ENCODE measurements around the gene MACROD2.
A peak's percentile ranks its signal among the peaks of the same experiment; 100 is the strongest.

Gene MACROD2

DNA sequence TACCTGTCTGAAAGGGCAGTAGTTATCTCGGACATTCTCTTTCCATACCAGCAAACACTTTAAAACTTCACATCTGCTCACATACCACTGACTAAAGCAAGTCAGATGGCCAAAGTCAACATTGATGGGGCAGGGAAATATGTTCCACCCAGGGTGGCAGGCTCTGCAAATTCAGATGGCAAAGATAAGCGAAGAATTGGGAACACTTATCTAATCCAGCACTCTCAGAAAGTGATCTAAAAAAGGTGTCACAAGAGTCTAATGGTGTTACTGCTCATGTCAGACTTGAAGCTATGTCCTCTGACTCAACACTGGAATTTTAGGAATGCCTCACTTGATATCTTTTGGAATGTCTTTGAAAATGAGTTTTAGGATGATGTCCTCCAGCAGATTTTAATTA lies 1491.7 kb downstream of the MACROD2 start:
- TF ChIP-seq, protein P1, sequence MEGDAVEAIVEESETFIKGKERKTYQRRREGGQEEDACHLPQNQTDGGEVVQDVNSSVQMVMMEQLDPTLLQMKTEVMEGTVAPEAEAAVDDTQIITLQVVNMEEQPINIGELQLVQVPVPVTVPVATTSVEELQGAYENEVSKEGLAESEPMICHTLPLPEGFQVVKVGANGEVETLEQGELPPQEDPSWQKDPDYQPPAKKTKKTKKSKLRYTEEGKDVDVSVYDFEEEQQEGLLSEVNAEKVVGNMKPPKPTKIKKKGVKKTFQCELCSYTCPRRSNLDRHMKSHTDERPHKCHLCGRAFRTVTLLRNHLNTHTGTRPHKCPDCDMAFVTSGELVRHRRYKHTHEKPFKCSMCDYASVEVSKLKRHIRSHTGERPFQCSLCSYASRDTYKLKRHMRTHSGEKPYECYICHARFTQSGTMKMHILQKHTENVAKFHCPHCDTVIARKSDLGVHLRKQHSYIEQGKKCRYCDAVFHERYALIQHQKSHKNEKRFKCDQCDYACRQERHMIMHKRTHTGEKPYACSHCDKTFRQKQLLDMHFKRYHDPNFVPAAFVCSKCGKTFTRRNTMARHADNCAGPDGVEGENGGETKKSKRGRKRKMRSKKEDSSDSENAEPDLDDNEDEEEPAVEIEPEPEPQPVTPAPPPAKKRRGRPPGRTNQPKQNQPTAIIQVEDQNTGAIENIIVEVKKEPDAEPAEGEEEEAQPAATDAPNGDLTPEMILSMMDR (IDR thresholded peaks at IDR 0.05; ENCODE audit: insufficient read depth, low read depth, low read length, missing control alignments): no peak
- DNase-seq (ENCODE audit: low read depth): no peak
- no peak overlapping the region for H3K4me3 ChIP-seq (ENCODE audit: low read depth, low read length)

DNA sequence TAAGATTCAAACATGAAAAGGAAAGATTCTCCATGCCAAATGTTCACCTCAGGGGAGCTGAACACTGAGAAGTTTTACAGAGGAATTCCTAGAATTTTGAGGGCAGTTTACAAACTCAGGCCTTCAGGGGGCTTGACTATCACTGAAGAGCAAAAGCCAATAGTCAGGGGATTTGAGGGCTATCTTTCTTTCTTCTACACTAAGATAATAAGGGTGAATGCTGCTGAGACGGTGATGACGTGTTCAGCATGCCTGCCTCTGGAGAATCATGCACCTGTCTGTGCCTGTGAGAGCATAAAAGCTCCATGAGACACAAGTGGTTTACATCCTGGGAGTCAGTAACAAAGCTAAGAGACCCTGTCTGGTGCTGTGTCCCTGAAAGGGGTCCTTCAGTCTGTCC lies 1492.4 kb downstream of the MACROD2 start:
- H3K4me3 ChIP-seq (ENCODE audit: low read depth, low read length): no peak overlapping the region
- no peak for DNase-seq (ENCODE audit: low read depth)
- TF ChIP-seq, protein P1 (IDR thresholded peaks at IDR 0.05; ENCODE audit: insufficient read depth, low read depth, low read length, missing control alignments): no peak

- TF ChIP-seq, protein P1 (IDR thresholded peaks at IDR 0.05; ENCODE audit: insufficient read depth, low read depth, low read length, missing control alignments): peak; percentile 27
- peak; percentile 43 for DNase-seq (ENCODE audit: low read depth)
- no peak overlapping the region for H3K4me3 ChIP-seq (ENCODE audit: low read depth, low read length)
These were observed 1496.3 kb downstream of the MACROD2 start for GRCh38 chr20:15491575-15491974.

DNA sequence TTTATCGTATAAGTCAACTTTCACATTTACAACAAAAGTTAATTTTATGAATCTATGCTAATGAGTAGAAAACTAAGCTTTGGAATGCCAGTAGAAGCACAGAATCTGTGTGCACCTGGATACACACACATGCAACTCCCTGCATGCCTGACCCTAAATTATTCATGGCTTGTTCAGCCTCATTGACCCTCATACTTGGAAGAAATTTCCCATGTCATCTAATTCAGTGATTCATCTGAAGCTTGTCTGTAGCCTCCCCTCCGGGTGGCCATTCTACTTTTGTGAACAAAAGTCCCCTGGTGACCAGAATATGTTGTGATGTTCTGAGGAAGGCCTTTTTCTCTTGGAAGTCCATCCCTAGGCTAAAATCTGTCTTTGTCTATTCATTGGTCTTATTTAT lies 1499.5 kb downstream of the MACROD2 start:
- H3K4me3 ChIP-seq (ENCODE audit: low read depth, low read length): no peak overlapping the region
- DNase-seq (ENCODE audit: low read depth): no peak

GRCh38 chr20:15496501-15497039 lies 1501.3 kb downstream of the MACROD2 start:
- H3K4me3 ChIP-seq (ENCODE audit: low read depth, low read length): no peak overlapping the region
- no peak for DNase-seq (ENCODE audit: low read depth)
- TF ChIP-seq, protein P1 (IDR thresholded peaks at IDR 0.05; ENCODE audit: insufficient read depth, low read depth, low read length, missing control alignments): no peak

More for the DNA sequence above, 1499.5 kb downstream of the MACROD2 start:
- TF ChIP-seq, protein P1 (IDR thresholded peaks at IDR 0.05; ENCODE audit: insufficient read depth, low read depth, low read length, missing control alignments): no peak

- TF ChIP-seq, protein P1 (IDR thresholded peaks at IDR 0.05; ENCODE audit: insufficient read depth, low read depth, low read length, missing control alignments): no peak
- no peak overlapping the region for H3K4me3 ChIP-seq (ENCODE audit: low read depth, low read length)
- DNase-seq (ENCODE audit: low read depth): peak; percentile 16
These were observed 1503.6 kb downstream of the MACROD2 start for GRCh38 chr20:15498926-15499325.

GRCh38 chr20:15506311-15506710 lies 1511.0 kb downstream of the MACROD2 start:
- no peak for DNase-seq (ENCODE audit: low read depth)
- TF ChIP-seq, protein P1 (IDR thresholded peaks at IDR 0.05; ENCODE audit: insufficient read depth, low read depth, low read length, missing control alignments): no peak

More at GRCh38 chr20:15506311-15506710, 1511.0 kb downstream of the MACROD2 start:
- H3K4me3 ChIP-seq (ENCODE audit: low read depth, low read length): no peak overlapping the region
